Left ventricle myocardium inferior (tissue), 1 donor: ENCODE results near the gene FDPS. TPM values are rescaled to one million over a fixed set of nuclear protein-coding genes. Genes with fewer than 3 reads are reported as not detected.

ENCODE experiments used
- DNase-seq: peaks from one replicate; pipeline ENCODE4 v3.0.0-alpha.2; 2020
- H3K27ac ChIP-seq: fragments of 200-600 bp; replicated peaks from 2 replicates; pipeline ENCODE4 v1.8.0; 2021
- H3K27me3 ChIP-seq: fragments of 200-600 bp; 2 replicates; pipeline ENCODE4 v1.8.0; 2021; ENCODE audit warnings: low read depth
- H3K36me3 ChIP-seq: fragments of 200-600 bp; 2 replicates; pipeline ENCODE4 v1.8.0; 2021
- H3K4me1 ChIP-seq: fragments of 200-600 bp; 2 replicates; pipeline ENCODE4 v1.8.0; 2021
- H3K4me3 ChIP-seq: fragments of 200-600 bp; 2 replicates; pipeline ENCODE4 v1.8.0; 2021; ENCODE audit warnings: mild to moderate bottlenecking, moderate library complexity
- H3K9me3 ChIP-seq: fragments of 200-600 bp; replicated peaks from 2 replicates; pipeline ENCODE4 v1.8.0; 2021
- intact Hi-C: fragments of 100-400 bp; cut with micrococcal nuclease; formaldehyde crosslinking; loops from one replicate; pipeline ENCODE4 v1.11.0; 2022
- long read RNA-seq: library from polyadenylated mRNA; unstranded; transcript quantifications from one replicate; pipeline ENCODE4 v2.0.0, GENCODE V29; 2021
- total RNA-seq: library from RNA; stranded (reverse); fragmentation: NEBNext Ultra II Directional; extraction: Animal tissue kit (Norgen Biotek cat#: 25700); gene quantifications from one replicate; pipeline ENCODE4 v1.2.1, GENCODE V29; 2021
- TF ChIP-seq, protein P1 (sequence below): fragments of 200-600 bp; IDR thresholded peaks from 2 replicates; pipeline ENCODE4 v1.8.0; 2021; ENCODE audit warnings: antibody characterized with exemption, mild to moderate bottlenecking, borderline replicate concordance
- donor health status: DM: no; HTN: yes; CAD: no; lungs with severe emphysema.

FDPS gene
- 75.0 TPM for total RNA-seq
- long read RNA-seq, transcript FDPS-203 (10 exons, 1,256 nt), result major isoform, 18 of 50 reads
- long read RNA-seq, transcript FDPS-206 (10 exons, 1,178 nt), result minor isoform, 16 of 50 reads
- long read RNA-seq, partial matches to known transcripts, result 7 of 50 reads
- long read RNA-seq, other reads (novel, unspliced or antisense), result 4 of 50 reads

- Histone ChIP-seq H3K9me3 (no peaks in the 10 kb centered on the region), H3K4me1 (peaks cover 35% of the 10 kb centered on the region), H3K4me3 (peak within 1 kb of the TSS; percentile 81), H3K36me3 (peaks cover 19% of the 10 kb centered on the region), H3K27ac (peak within 1 kb of the TSS; percentile 89), H3K27me3 (no peaks in the 10 kb centered on the region)
- intact Hi-C loops, result no loop called here
- TF ChIP-seq, protein P1, sequence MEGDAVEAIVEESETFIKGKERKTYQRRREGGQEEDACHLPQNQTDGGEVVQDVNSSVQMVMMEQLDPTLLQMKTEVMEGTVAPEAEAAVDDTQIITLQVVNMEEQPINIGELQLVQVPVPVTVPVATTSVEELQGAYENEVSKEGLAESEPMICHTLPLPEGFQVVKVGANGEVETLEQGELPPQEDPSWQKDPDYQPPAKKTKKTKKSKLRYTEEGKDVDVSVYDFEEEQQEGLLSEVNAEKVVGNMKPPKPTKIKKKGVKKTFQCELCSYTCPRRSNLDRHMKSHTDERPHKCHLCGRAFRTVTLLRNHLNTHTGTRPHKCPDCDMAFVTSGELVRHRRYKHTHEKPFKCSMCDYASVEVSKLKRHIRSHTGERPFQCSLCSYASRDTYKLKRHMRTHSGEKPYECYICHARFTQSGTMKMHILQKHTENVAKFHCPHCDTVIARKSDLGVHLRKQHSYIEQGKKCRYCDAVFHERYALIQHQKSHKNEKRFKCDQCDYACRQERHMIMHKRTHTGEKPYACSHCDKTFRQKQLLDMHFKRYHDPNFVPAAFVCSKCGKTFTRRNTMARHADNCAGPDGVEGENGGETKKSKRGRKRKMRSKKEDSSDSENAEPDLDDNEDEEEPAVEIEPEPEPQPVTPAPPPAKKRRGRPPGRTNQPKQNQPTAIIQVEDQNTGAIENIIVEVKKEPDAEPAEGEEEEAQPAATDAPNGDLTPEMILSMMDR, result peak; percentile 45
- peak; percentile 99 for DNase-seq
Observed at GRCh38 chr1:155308493-155309422, at the start of gene FDPS. FDPS (plus strand) TSS chr1:155308866; CDS start chr1:155309790, 924 bp downstream.

DNA sequence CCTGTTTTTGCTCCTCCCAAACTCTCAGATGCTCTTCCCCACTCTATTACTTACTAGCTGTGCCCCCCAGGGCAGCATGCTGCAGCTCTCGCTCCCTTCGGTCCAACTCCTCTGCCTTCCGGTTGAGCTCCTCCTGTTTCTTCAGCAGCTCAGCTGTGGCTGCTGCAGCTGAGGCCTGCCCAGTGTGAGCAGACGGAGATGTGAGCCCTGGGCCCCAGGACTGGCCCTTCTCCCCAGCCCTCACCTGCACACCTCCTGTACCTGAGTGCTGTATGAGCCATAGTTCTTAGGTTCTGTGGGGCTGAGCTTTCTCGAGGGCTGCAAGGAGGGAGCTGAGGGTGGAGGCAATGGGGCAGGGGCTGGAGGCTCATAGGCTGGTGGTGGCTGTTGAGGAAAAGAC is 48.4 kb upstream of the FDPS start:
- H3K9me3 ChIP-seq, result no peaks in the 10 kb centered on the region
- intact Hi-C loops, result no loop called here
- H3K4me1 ChIP-seq, result peaks cover 40% of the 10 kb centered on the region
- TF ChIP-seq, protein P1, result no peak
- DNase-seq, result no peak
- no peak overlapping the region for H3K27ac ChIP-seq
- H3K36me3 ChIP-seq, result peaks cover 50% of the 10 kb centered on the region
- H3K27me3 ChIP-seq, result no peaks in the 10 kb centered on the region
- H3K4me3 ChIP-seq, result no peak overlapping the region

- no peak for DNase-seq
- H3K9me3 ChIP-seq, result no peaks in the 10 kb centered on the region
- no peaks in the 10 kb centered on the region for H3K27me3 ChIP-seq
- intact Hi-C loops, result no loop called here
- H3K4me3 ChIP-seq, result peak overlapping the region; percentile 92
- peak overlapping the region; percentile 91 for H3K27ac ChIP-seq
- H3K4me1 ChIP-seq, result peaks cover 30% of the 10 kb centered on the region
- H3K36me3 ChIP-seq, result peaks cover 61% of the 10 kb centered on the region
- TF ChIP-seq, protein P1, result no peak
Observed at GRCh38 chr1:155261493-155261851, 47.2 kb upstream of the FDPS start.

- DNase-seq, result peak; percentile 94
- TF ChIP-seq, protein P1, result no peak
- intact Hi-C loops, result no loop called here
- Histone ChIP-seq H3K27me3 (no peaks in the 10 kb centered on the region), H3K9me3 (no peaks in the 10 kb centered on the region), H3K27ac (peak within 1 kb of the TSS; percentile 91), H3K4me3 (peak within 1 kb of the TSS; percentile 92), H3K36me3 (peaks cover 66% of the 10 kb centered on the region), H3K4me1 (peaks cover 33% of the 10 kb centered on the region)
Observed at GRCh38 chr1:155261852-155262673, 46.6 kb upstream of the FDPS start, which contains the start of gene SCAMP3. SCAMP3 (minus strand) TSS chr1:155262360; CDS start chr1:155262151, 209 bp downstream.

GRCh38 chr1:155263067-155263466 is 45.6 kb upstream of the FDPS start:
- Histone ChIP-seq H3K9me3 (no peaks in the 10 kb centered on the region), H3K4me3 (peak overlapping the region; percentile 92), H3K27ac (peak overlapping the region; percentile 91), H3K4me1 (peaks cover 43% of the 10 kb centered on the region), H3K27me3 (no peaks in the 10 kb centered on the region), H3K36me3 (peaks cover 66% of the 10 kb centered on the region)
- intact Hi-C loops, result no loop called here
- DNase-seq, result no peak
- TF ChIP-seq, protein P1, result no peak
